ENCODE results near the gene BBS10.
A peak's percentile ranks its signal among the peaks of the same experiment; 100 is the strongest.
"Not testable (repeated sequence)": the region's sequence is repeated elsewhere in the genome, so short reads cannot be mapped to it uniquely, and the experiment has no call there.

Gene BBS10

GRCh38 chr12:76348079-76348901 lies at the start of gene BBS10:
Gene BBS10 (minus strand): TSS chr12:76348415. CDS start chr12:76348358, 57 bp downstream.
- ATAC-seq = peak; percentile 98
- Mint-ChIP-seq H3K27ac (peak within 1 kb of the TSS; percentile 98), H3K27me3 (no peaks in the 10 kb centered on the region), H3K4me1 (peaks cover 20% of the 10 kb centered on the region), H3K9me3 (no peaks in the 10 kb centered on the region), H3K36me3 (peaks cover 9% of the 10 kb centered on the region), H3K4me3 (peak within 1 kb of the TSS; percentile 89)

DNA sequence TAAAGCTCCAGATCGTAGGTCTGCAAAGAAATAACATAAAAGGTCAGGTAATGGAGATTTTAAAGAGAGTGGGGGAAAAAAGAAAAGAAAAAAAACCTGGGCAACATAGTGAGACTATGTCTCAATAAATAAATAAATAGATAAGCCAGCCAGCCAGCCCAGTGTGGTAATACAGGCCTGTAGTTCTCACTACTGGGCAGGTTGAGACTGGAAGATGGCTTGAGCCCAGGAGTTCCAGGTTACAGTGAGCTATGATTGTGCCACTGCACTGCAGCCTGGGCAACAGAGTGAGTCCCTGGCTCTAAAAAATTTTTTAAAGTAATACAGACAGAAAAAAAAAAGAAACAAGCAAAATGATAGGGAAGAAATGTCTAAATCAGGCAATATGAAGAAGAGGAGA lies 43.2 kb upstream of the BBS10 start:
- Mint-ChIP-seq H3K4me3 (no peak overlapping the region), H3K27ac (no peak overlapping the region)
- ATAC-seq = no peak

GRCh38 chr12:76387614-76388013 lies 39.4 kb upstream of the BBS10 start:
- no peak for ATAC-seq
- no peaks in the 10 kb centered on the region for H3K27me3 Mint-ChIP-seq
- no peak overlapping the region for H3K4me3 Mint-ChIP-seq
- no peak overlapping the region for H3K27ac Mint-ChIP-seq
- no peaks in the 10 kb centered on the region for H3K4me1 Mint-ChIP-seq
- peaks cover 49% of the 10 kb centered on the region for H3K36me3 Mint-ChIP-seq
- H3K9me3 Mint-ChIP-seq = no peaks in the 10 kb centered on the region

More for the DNA sequence above, 43.2 kb upstream of the BBS10 start:
- Mint-ChIP-seq H3K36me3 (peaks cover 49% of the 10 kb centered on the region), H3K4me1 (no peaks in the 10 kb centered on the region), H3K27me3 (no peaks in the 10 kb centered on the region), H3K9me3 (no peaks in the 10 kb centered on the region)

DNA sequence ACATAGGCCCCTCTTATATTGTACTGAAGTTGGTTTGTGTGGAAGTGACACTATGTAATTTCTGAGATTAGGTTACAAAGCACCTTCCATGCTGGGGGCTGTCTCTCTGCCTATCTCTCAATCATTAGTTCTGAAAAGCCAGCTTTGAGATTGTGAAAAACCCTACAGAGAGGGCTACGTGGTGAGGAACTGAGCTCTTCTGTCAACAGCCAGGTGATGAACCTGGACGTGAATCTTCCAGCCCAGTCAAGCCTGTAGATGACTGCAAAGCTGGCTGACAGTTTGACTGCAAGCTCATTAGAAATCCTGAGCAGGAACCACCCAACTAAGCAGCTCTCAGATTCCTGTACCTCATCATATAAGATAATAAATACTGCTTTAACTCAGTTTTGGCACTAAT lies 36.3 kb upstream of the BBS10 start:
- Mint-ChIP-seq H3K27ac (no peak overlapping the region), H3K27me3 (no peaks in the 10 kb centered on the region), H3K9me3 (no peaks in the 10 kb centered on the region), H3K36me3 (peaks cover 43% of the 10 kb centered on the region), H3K4me1 (no peaks in the 10 kb centered on the region), H3K4me3 (no peak overlapping the region)
- no peak for ATAC-seq

DNA sequence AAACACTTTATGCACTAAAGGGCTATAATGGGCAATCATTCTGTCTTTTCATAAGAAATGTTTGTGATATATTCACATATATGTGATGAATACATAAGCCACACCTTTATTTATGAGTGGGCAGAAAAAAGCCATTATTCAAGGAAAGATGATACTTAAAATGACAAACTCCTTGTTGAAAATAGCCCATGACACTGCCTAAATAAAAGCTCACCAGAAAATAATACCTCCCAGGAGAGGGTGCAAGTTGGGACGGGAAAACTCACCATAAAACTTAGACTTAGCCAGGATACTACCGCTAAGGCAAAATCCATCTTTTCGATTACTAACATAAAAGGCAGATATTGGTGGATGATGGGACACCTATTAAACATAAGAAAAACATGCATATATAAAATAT lies 35.8 kb upstream of the BBS10 start:
- Mint-ChIP-seq H3K36me3 (peaks cover 43% of the 10 kb centered on the region), H3K27ac (no peak overlapping the region), H3K4me1 (no peaks in the 10 kb centered on the region), H3K27me3 (no peaks in the 10 kb centered on the region), H3K9me3 (no peaks in the 10 kb centered on the region), H3K4me3 (no peak overlapping the region)
- no peak for ATAC-seq

GRCh38 chr12:76379261-76379660 lies 31.0 kb upstream of the BBS10 start:
- H3K27ac Mint-ChIP-seq = no peak overlapping the region
- no peak overlapping the region for H3K4me3 Mint-ChIP-seq
- peaks cover 46% of the 10 kb centered on the region for H3K36me3 Mint-ChIP-seq

DNA sequence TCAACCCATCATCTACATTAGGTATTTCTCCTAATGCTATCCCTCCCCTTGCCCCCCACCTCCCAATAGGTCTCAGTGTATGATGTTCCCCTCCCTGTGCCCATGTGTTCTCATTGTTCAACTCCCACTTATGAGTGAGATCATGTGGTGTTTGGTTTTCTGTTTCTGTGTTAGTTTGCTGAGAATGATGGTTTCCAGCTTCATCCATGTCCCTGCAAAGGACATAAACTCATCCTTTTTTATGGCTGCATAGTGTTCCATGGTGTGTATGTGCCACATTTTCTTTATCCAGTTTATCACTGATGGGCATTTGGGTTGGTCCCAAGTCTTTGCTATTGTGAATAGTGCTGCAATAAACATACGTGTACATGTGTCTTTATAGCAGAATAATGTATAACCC lies 28.7 kb upstream of the BBS10 start:
- H3K4me1 Mint-ChIP-seq, ATAC-seq, H3K4me3 Mint-ChIP-seq, H3K27me3 Mint-ChIP-seq, H3K9me3 Mint-ChIP-seq, H3K27ac Mint-ChIP-seq: not testable (repeated sequence)
- peaks cover 54% of the 10 kb centered on the region for H3K36me3 Mint-ChIP-seq

More at GRCh38 chr12:76379261-76379660, 31.0 kb upstream of the BBS10 start:
- H3K9me3 Mint-ChIP-seq = peaks cover 2% of the 10 kb centered on the region
- H3K27me3 Mint-ChIP-seq = no peaks in the 10 kb centered on the region
- ATAC-seq = no peak
- H3K4me1 Mint-ChIP-seq = no peaks in the 10 kb centered on the region

DNA sequence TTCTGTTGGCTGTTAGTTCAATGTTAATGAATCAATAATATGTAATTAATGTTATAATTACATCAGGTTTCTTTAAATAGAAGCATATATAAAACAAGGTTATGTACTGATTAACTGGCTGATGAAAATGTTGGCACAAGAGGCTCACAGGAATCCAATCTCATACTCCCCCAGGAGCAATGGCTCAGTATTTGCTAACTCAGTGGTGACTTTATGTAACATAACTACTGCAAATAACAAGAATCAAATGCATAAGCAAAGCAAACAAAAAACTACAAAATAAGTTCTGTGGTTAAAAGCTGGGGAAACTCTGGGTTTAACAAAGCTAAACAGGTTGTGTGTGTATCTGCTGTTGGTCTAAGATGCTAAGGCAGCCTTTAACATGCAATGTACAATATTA lies 27.7 kb upstream of the BBS10 start:
- no peak overlapping the region for H3K4me3 Mint-ChIP-seq
- no peak for ATAC-seq
- peaks cover 2% of the 10 kb centered on the region for H3K9me3 Mint-ChIP-seq
- H3K27me3 Mint-ChIP-seq = no peaks in the 10 kb centered on the region
- peaks cover 55% of the 10 kb centered on the region for H3K36me3 Mint-ChIP-seq
- no peak overlapping the region for H3K27ac Mint-ChIP-seq
- no peaks in the 10 kb centered on the region for H3K4me1 Mint-ChIP-seq

DNA sequence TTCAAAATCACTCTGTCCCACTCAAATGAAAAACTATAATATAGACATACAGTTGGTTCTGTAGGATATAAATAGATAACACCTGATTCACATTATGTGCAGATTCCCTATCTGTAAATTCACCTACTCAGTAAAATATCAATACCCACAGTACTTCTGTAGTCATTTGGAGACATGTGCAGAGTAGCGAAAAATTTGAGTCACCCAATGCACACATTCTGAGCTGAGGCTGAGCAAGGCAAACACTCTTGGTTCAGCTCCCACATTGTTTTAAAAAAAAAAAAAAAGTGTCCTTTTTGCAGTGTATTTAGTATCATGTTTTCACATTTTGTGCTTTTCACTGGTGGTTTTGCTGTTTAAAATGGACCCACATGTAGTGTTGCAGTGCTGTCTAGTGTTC lies 27.3 kb upstream of the BBS10 start:
- Mint-ChIP-seq H3K4me1 (no peaks in the 10 kb centered on the region), H3K27me3 (no peaks in the 10 kb centered on the region), H3K36me3 (peaks cover 59% of the 10 kb centered on the region), H3K27ac (no peak overlapping the region), H3K4me3 (no peak overlapping the region), H3K9me3 (peaks cover 2% of the 10 kb centered on the region)
- ATAC-seq = no peak

DNA sequence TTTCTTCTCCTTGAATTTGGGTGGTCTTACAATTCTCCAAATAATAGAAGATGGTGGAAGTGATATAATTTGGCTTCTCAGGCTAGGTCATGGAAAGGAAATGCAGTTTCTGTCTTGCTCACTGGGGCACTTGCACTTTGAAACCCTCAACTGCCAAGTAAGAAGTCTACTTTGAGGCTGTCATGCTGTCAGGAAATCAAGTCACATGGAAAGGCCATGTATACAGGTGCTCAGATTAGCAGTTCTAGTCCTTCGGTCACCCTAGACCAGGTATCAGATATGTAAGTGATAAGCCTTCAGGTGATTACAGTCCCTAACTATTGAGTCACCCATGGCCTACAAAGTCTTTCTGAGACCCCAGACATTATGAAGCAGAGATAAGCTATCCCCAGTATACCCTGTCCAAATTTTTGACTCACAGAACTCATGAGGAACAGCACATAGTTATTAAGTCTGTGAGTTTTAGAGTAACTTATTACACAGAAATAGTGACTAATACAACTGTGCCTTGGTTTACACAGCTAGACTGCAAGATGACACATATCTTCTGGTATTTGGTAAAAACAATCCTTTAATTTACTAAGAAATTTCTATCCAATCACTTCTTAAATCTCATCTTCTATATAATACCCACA lies 26.3 kb upstream of the BBS10 start:
- Mint-ChIP-seq H3K4me3 (no peak overlapping the region), H3K36me3 (peaks cover 67% of the 10 kb centered on the region), H3K4me1 (no peaks in the 10 kb centered on the region), H3K27me3 (no peaks in the 10 kb centered on the region), H3K9me3 (peaks cover 2% of the 10 kb centered on the region), H3K27ac (no peak overlapping the region)
- no peak for ATAC-seq

- no peak overlapping the region for H3K27ac Mint-ChIP-seq
- H3K9me3 Mint-ChIP-seq = peaks cover 3% of the 10 kb centered on the region
- no peaks in the 10 kb centered on the region for H3K27me3 Mint-ChIP-seq
- no peak for ATAC-seq
- H3K4me3 Mint-ChIP-seq = no peak overlapping the region
- no peaks in the 10 kb centered on the region for H3K4me1 Mint-ChIP-seq
- H3K36me3 Mint-ChIP-seq = peaks cover 89% of the 10 kb centered on the region
Measured at GRCh38 chr12:76368230-76368629, 20.0 kb upstream of the BBS10 start.

DNA sequence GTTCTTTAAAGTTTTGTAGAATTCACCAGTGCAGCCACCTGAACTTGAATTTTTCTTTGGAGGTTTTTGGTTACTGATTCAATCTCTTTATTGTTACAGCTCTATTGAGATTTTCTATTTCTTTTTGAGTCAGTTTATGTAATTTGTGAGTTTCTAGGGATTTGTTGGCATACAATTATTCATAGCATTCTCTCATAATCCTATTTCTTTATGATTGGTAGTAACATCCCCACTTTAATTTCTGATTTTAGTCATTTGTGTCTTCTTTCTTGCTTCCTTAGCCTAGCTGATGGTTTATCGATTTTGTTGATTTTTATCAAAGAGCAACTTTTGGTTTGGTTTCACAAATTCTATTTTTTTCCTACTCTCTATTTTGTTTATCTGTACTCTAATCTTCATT lies 17.9 kb upstream of the BBS10 start:
- peaks cover 95% of the 10 kb centered on the region for H3K36me3 Mint-ChIP-seq
- peaks cover 3% of the 10 kb centered on the region for H3K9me3 Mint-ChIP-seq
- no peaks in the 10 kb centered on the region for H3K27me3 Mint-ChIP-seq
- no peak for ATAC-seq
- no peaks in the 10 kb centered on the region for H3K4me1 Mint-ChIP-seq
- H3K4me3 Mint-ChIP-seq = no peak overlapping the region
- no peak overlapping the region for H3K27ac Mint-ChIP-seq

DNA sequence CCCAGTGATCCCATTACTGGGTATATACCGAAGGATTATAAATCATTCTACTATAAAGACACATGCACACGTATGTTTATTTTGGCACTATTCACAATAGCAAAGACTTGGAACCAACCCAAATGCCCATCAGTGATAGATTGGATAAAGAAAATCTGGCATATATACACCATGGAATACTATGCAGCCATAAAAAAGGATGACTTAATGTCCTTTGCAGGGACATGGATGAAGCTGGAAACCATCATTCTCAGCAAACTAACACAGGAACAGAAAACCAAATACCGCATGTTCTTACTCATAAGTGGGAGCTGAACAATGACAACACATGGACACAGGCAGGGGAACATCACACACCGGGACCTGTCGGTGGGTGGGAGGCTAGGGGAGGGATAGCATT lies 15.9 kb upstream of the BBS10 start:
- H3K9me3 Mint-ChIP-seq, H3K4me3 Mint-ChIP-seq, ATAC-seq, H3K4me1 Mint-ChIP-seq, H3K27me3 Mint-ChIP-seq, H3K27ac Mint-ChIP-seq: not testable (repeated sequence)
- H3K36me3 Mint-ChIP-seq = peaks cover 83% of the 10 kb centered on the region

- no peak for ATAC-seq
Measured at GRCh38 chr12:76360316-76360715, 12.1 kb upstream of the BBS10 start.

GRCh38 chr12:76356071-76356470 lies 7.9 kb upstream of the BBS10 start:
- H3K27me3 Mint-ChIP-seq = no peaks in the 10 kb centered on the region
- no peak overlapping the region for H3K27ac Mint-ChIP-seq
- H3K4me3 Mint-ChIP-seq = no peak overlapping the region
- no peak for ATAC-seq
- peaks cover 34% of the 10 kb centered on the region for H3K36me3 Mint-ChIP-seq
- H3K9me3 Mint-ChIP-seq = no peaks in the 10 kb centered on the region
- H3K4me1 Mint-ChIP-seq = no peaks in the 10 kb centered on the region

More at GRCh38 chr12:76360316-76360715, 12.1 kb upstream of the BBS10 start:
- no peaks in the 10 kb centered on the region for H3K27me3 Mint-ChIP-seq
- no peaks in the 10 kb centered on the region for H3K9me3 Mint-ChIP-seq
- H3K4me3 Mint-ChIP-seq = no peak overlapping the region
- H3K36me3 Mint-ChIP-seq = peaks cover 70% of the 10 kb centered on the region
- no peaks in the 10 kb centered on the region for H3K4me1 Mint-ChIP-seq
- no peak overlapping the region for H3K27ac Mint-ChIP-seq
